ENCODE data around the gene RRP12.

RRP12 gene

DNA sequence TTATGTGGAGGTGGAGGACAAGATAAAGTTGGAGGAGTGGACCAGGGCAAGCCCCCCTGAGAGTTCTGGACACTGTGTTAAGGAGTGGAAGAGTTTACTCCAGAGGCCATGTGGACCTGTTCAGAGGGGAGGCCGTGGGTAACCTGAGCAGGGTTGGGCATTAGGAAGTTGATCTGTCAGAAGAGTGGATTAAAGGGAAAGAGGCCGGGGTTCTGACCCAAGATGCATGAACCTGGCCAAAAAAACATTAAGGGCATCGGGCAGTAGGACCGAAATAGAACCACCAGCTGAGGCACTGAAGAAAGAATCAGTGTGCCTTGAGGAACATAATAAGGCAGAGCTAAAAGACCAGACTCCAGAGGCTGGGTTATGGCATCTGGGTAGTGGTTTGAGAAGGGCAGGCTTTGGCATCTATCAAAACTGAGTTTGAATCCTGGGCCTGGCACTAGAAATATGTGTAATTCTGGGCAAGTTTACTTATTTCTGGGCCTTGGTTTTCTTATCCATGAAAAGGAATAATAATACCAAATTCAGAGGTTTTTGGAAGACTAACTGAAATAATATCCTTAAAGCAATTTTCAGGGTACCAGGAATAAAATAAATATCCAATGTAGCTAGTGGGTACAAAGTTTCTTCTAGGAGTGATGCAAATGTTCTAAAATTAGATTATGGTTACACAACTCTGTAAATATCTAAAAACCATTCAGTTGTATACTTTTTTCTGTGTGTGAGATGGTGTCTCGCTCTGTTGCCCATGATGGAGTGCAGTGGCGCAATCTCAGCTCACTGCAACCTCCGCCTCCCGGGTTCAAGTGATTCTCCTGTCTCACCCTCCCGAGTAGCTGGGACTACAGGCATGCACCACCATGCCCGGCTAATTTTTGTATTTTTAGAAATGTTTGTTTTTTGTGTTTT is 93.0 kb downstream of the RRP12 start:
- no peak for DNase-seq

- DNase-seq = no peak
These were observed 93.7 kb downstream of the RRP12 start for GRCh38 chr10:97307441-97307840.

All from stimulated activated CD4-positive, alpha-beta T cell treated with anti-CD3 and anti-CD28 coated beads, Interleukin-2, amount 100 ng/mL, for 48 hours (primary cell).